Stimulated activated naive CD4-positive, alpha-beta T cell (primary cell): Measurements from ENCODE around the gene IPO4.

Experiments used
- DNase-seq, 6 experiments: peaks; one replicate each; lab custom pipeline; 2025; lab: John Stamatoyannopoulos, UW

IPO4 gene

DNA sequence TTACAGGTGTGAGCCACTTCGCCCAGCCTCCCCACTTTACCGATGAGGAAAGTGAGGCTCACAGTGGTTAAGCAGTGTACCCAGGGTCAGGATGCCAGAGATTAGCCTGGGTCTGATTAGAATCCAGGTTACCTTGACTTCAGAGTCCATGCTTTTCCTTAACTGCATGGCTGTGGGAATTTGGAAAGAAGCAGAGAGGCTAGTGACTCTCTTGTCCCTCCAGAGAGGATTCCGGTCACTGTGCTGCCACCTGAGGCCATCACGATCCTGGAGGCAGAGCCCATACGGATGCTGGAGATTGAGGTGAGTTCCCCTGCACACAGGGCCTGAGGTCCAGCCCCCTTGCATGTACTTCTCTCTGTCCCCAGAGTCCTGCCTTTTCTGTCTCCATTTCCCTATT, 12.0 kb downstream of the IPO4 start:
- DNase-seq = no peak

DNA sequence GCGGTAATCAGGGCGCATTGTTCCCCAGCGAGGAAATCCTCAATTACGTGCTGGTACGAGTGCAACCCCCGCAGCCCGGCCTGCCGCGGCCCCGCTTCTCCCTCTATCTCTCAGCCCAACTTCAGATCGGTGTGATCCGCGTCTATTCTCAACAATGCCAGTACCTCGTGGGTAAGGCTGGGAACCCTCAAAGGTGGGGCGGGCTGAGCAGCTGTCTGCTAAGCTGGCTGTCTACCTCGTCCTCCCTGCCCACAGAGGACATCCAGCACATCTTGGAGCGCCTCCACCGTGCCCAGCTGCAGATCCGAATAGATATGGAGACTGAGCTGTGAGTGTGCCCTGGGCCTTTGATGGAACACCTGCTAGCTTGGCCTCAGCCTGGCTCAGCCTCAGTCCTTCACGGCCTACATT, 15.7 kb downstream of the IPO4 start:
- no peak for DNase-seq

DNA sequence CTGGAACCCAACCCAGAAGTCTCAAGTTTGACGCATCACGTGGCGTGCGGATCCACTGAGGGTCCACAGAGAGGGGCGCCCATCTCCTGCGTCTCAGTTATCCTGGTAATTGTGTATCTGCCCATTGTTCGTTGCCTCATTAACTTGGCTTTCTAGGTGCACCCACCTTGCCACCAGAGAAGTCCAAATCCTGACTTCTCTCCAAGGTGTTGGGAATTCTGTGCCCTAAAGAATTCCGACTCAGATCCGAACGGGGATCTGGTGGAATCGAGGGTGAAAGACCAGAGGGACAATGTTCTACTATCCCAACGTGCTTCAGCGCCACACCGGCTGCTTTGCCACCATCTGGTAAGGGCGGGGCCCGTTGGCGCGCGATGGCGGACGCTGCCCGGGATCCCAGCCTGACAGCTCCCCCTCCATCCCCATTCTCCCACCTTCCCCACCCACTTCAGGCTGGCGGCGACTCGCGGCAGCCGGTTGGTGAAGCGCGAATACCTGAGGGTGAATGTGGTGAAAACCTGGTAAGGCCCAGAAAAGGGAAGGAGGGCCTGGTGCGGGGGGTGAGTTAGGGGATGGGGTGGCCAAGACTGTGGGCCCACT, 16.3 kb downstream of the IPO4 start:
- peak in 1 of 6 experiments; percentile 12 for DNase-seq

DNA sequence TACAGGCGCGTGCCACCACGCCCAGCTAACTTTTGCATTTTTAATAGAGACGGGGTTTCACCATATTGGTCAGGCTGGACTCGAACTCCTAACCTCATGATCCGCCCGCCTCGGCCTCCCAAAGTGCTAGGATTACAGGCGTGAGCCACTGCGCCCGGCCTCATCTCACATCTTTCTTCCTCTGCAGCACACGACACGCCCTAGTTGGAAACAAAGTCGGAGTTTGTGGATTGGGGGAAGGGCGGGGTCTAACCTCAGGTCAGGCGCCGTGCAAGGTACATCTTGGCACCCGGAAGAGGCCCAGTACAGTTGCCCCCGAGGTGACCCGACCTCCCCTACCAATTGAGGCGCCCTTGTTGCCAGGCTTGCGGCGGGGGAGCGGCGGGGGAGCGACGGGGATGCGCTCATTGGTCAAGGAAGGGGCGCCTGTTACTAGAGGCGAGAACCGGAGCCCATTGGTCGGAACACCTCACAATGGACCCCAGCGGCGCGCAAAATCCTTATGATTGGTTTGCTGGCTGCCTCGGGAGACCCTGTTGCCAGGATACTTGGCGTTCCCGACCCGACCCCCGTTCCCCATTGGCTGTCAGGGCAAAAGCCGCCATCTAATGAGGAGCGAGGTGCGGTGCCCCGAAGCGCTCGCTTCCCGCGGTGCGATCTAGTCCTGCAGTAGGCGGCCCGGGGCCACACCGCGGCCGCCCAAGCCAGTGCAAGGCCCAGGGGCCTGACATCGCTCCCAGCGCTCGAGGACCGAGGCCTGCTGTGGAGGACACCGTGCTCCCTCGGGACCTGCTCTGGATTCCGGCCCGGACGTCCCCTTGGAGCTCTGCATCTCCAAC, 17.0 kb downstream of the IPO4 start, which contains the start of gene REC8:
Gene REC8 (plus strand): TSS at position 659 of the 839 bp plus-strand sequence. CDS start 473 bp downstream, outside the sequence.
- peak; percentile 65 to 79 (median 76) for DNase-seq

DNA sequence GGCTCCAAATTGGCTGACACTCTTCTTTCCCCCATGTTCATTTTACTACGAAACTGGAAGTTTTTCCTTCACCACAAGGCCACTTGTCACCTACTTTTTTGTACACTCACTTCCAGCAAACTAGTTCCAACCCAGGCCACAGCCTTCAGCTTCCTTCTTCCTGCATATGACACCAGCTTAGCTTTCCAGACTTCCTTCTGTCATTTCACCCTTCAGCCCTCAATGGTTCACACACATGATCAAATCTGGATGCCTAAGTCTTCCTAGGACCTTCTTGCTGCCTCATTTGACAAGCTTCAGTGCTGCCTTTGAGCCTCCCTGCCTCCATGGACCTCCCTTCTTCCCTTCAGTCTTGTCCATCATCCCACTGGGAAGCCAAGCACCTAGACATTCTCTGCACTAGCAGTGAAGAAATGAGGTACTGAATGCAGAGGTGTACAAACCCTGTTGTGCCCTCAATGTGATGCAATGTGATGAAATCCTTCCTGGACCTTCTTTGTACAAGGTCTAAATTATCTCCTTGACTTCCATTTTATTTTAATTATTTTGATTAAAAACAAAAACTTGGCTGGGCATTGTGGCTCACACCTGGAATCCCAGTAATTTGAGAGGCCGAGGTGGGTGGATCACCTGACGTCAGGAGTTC, 21.0 kb downstream of the IPO4 start:
- no peak for DNase-seq

DNA sequence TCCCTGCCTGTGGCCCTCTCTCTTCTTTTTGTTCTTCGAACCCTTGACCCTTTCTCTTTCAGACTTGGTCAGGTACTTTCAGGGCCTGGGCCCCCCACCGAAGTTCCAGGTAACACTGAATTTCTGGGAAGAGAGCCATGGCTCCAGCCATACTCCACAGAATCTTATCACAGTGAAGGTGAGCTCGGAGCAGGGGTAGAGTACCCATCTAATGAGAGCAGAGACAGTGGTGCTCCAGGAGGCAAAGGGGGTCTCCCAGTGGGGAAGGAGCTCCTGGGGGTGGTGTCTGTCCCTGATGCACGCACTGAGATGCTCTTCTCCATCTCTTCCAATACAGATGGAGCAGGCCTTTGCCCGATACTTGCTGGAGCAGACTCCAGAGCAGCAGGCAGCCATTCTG, 22.8 kb downstream of the IPO4 start:
- no peak for DNase-seq

DNA sequence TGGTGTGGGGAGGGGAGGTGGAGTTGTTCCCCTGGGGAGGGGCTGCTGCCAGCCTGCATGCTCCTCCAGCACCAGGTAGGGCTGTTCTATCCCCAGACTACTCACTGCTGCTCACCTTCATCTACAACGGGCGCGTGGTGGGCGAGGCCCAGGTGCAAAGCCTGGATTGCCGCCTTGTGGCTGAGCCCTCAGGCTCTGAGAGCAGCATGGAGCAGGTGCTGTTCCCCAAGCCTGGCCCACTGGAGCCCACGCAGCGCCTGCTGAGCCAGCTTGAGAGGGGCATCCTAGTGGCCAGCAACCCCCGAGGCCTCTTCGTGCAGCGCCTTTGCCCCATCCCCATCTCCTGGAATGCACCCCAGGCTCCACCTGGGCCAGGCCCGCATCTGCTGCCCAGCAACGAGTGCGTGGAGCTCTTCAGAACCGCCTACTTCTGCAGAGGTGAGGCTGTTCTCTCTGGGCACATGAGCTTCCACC, 24.1 kb downstream of the IPO4 start:
- no peak for DNase-seq

DNA sequence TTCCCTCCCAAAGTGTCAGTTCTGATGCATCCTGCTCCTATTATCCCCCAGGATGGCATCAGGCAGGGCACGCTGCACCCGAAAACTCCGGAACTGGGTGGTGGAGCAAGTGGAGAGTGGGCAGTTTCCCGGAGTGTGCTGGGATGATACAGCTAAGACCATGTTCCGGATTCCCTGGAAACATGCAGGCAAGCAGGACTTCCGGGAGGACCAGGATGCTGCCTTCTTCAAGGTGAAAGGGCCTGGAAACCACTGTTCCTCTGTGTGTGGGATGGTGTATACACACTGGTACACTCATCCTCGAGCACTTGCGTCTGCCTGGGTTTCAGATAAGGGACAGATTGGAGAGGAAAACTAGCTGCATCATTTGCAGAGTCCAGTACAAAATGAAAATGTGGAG, 26.5 kb downstream of the IPO4 start:
- no peak for DNase-seq

DNA sequence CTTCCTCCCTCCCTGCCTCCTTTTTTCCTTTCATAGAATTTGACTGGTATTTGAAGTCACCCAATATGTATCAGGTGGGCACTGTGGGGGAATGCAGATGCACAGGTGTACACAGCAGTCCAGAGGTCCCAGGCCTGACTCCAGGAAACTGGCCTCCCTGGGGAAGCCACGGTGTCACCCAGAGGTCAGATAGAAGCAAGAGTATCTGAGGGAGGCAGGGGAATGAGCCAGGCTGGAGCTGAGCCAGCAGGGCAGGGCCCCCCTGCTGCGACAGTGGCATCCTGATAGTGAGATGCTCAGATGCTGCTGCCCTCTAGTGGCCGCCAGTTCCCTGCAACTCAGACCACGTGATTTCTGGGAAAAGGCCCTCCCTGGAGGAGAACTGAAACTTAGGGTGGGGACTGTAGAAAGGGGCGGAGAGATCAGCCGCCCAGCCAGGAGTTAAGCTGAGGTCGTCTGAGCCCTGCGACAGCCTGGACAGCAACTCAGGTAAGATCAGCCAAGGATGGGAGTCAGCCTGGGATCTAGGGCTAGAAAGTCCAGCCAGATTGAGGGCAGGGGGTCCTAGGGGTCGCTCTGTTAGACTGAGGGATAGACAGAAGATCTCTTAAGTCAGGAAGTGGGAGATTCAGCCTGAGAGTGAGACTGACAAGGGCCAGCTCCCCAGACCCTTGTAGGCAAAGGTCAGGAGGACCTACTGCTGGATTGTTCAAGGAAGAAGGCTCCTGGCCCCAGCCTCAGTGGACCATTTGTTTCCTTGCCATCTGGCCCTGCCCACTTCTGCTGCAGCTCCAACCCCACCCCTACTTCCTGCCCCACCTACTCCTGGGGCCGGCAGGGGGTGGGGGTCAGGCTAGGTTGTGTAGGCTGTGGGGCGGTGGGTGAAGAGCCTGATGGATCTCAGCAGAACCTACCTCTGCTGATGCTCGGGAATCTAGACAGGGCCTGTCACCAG, 27.5 kb downstream of the IPO4 start, which contains the start of gene IRF9:
Gene IRF9 (plus strand): TSS at position 416 of the 955 bp plus-strand sequence. CDS start 880 bp downstream, outside the sequence.
- DNase-seq = peak; percentile 92 to 97 (median 96)

DNA sequence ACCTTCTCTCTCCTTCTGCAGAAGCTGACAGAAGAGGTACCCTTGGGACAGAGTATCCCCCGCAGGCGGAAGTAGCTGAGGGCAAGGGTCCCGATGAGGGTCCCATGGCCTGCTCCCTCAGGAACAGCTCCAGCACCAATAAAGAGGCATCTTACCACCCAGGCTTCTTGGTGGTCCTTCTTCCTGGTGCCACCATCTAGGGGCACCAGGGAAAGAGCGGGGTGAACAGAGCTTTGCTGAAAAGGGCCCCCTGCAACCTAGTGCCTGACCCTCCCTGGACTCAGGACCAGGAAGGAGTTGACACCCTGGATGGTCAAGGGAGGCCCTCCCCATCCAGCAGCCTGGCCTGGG, 28.1 kb downstream of the IPO4 start:
- DNase-seq = no peak

DNA sequence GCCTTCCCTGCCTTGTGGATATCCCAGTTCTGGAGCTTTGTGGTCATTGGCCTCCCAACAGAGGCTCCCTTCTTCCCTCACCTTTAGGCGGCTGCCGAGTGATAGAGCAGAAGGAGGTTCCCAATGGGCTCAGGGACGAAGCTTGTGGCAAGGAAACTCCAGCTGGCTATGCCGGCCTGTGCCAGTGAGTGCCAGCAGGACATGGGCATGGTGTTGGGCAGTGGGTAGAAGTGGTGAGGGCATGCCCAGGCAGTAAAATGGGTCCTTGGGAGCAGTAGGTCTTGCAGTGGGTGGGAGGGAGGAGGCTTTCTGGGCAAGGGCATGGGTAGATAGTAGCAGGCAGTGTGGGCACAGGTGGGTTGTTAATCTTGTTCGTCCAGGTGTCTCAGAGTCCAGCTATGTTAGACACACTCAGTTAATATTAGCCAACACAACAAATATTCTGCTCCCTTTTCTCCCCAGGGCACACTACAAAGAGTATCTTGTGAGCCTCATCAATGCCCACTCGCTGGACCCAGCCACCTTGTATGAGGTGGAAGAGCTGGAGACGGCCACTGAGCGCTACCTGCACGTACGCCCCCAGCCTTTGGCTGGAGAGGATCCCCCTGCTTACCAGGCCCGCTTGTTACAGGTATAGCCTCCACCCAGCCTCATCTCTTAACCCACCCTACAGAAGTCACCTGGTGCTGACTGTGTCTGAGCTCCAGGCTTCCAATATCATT, 28.7 kb downstream of the IPO4 start:
- DNase-seq = no peak

DNA sequence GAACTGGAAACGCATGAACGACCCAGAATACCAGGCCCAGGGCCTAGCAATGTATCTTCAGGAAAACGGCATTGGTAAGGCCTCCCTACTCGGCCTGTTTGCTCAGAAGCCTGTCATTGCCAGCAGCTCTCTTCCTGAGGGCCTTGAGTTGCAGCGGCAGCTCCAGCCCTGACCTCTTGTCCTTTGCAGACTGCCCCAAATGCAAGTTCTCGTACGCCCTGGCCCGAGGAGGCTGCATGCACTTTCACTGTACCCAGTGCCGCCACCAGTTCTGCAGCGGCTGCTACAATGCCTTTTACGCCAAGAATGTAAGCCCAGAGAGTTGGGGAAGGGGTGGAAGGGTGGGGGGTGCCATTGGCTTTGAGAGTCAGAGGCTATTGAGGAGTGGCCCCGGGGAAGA, 31.3 kb downstream of the IPO4 start:
- DNase-seq = no peak

DNA sequence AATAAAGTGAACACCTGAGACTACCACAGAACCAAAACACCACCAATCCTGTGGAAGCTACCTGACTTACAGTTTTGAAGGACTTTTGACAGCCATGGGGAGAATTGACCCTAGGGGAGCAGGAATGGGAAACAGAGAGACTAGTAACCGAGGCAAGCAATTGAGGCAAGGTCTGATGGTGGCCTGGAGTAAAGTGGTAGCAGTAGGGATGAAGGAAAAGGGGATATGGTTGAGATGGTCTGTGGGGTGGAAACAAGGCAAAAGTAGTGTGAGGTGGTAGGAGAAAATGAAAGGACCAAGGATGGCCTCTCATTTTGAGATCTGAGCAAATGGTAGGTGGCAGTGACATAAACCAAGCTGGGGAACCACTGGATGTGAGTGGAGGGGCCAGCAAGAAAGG, 31.8 kb downstream of the IPO4 start:
- no peak for DNase-seq

DNA sequence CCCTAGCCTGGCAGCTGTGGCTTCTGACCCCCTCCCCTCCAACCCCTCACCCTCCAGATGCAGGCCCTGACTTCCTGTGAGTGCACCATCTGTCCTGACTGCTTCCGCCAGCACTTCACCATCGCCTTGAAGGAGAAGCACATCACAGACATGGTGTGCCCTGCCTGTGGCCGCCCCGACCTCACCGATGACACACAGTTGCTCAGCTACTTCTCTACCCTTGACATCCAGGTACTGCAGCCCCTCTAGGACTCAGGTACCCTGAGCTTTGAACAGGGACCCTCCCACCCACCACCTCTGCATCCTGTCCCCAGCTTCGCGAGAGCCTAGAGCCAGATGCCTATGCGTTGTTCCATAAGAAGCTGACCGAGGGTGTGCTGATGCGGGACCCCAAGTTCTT, 33.5 kb downstream of the IPO4 start:
- DNase-seq = no peak

DNA sequence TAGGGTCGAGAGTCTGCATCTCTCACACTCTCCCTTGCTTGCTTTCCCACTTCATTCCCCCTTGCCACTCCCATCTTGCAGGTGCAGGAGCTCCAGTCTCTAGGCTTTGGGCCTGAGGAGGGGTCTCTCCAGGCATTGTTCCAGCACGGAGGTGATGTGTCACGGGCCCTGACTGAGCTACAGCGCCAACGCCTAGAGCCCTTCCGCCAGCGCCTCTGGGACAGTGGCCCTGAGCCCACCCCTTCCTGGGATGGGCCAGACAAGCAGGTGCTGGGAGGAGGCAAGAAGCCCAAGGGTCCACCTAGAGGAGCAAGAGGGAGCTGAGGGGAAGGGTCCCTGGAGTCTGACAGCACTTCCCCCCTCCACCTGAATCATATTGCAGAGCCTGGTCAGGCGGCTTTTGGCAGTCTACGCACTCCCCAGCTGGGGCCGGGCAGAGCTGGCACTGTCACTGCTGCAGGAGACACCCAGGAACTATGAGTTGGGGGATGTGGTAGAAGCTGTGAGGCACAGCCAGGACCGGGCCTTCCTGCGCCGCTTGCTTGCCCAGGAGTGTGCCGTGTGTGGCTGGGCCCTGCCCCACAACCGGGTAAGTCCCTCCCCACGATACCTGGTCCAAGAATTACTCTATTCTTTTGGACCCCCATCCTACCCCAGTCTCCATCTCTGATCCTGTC, 37.1 kb downstream of the IPO4 start:
- DNase-seq = no peak

DNA sequence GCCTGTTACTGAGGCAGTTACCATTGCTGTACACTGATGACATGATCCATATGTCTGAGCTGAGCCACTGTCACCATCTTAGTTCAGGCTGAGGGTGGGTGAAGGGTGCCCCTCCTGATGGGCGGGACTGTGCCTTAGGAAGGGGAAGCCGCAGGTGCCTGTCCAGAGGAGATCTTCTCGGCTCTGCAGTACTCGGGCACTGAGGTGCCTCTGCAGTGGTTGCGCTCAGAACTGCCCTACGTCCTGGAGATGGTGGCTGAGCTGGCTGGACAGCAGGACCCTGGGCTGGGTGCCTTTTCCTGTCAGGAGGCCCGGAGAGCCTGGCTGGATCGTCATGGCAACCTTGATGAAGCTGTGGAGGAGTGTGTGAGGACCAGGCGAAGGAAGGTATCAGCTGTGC, 37.6 kb downstream of the IPO4 start:
- DNase-seq = no peak

DNA sequence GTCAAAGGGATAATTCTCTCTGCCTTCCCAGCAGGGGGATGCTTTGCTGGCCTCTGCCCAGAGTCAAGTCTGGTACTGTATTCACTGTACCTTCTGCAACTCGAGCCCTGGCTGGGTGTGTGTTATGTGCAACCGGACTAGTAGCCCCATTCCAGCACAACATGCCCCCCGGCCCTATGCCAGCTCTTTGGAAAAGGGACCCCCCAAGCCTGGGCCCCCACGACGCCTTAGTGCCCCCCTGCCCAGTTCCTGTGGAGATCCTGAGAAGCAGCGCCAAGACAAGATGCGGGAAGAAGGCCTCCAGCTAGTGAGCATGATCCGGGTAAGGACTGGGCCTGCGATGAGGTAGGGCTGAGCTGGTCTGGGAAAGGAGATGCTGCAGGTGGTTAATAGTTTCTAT, 38.0 kb downstream of the IPO4 start:
- DNase-seq = no peak

DNA sequence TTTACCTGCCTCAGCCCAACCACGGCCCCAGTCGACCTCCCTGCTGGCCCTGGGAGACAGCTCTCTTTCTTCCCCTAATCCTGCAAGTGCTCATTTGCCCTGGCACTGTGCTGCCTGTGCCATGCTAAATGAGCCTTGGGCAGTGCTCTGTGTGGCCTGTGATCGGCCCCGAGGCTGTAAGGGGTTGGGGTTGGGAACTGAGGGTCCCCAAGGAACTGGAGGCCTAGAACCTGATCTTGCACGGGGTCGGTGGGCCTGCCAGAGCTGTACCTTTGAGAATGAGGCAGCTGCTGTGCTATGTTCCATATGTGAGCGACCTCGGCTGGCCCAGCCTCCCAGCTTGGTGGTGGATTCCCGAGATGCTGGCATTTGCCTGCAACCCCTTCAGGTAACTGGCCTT, 38.6 kb downstream of the IPO4 start:
- no peak for DNase-seq

DNA sequence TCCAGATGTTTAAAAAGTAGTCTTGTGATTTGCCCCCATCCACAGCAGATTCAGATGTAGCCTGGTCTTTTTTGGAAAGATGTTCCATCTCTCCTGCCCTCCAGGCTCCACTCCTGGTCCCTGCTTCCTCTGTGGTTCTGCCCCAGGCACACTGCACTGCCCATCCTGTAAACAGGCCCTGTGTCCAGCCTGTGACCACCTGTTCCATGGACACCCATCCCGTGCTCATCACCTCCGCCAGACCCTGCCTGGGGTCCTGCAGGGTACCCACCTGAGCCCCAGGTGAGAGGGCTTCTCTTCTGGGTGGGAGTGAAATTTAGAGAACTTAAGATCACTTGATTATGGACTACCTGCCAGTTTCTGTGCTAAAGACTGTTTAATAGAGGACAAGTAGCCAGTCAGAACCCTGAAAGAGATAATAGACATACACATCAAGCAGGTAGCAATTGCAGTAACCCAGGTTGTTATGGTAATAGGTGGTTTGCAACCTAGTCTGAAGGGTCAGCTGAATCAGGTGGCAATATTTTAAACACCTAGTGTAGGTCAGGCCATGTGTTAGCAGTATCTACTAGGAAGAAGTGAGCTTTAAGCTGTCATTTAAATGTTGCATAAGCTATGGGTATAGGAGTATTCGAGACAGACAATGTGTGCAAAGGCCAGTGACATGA, 39.2 kb downstream of the IPO4 start:
- DNase-seq = no peak
